Esophagus muscularis mucosa (tissue), 3 donors: ENCODE measurements around the gene SNRPE.

Experiments
- CTCF ChIP-seq, 3 experiments: fragments of 200-600 bp in 2 of 3; fragments of 450-650 bp in 1 of 3; sonication (generic) in 2 of 3; IDR thresholded peaks; one replicate each; pipeline ENCODE4 v1.5.1; 2017 to 2019; ENCODE audit warnings: antibody characterized with exemption in 3 of 3, mild to moderate bottlenecking in 2 of 3, moderate library complexity in 1 of 3
- POLR2A ChIP-seq: fragments of 450-650 bp; IDR thresholded peaks from one replicate; pipeline ENCODE4 v1.6.1; 2017; ENCODE audit warnings: antibody characterized with exemption, moderate library complexity, mild to moderate bottlenecking, low read depth

GRCh38 chr1:203916756-203917155 is 55.4 kb downstream of the SNRPE start:
- no peak for TF ChIP-seq CTCF (IDR thresholded peaks at IDR 0.05)
- TF ChIP-seq POLR2A: no peak
